ENCODE measurements around the gene EDN2. TPM values are rescaled to one million over a fixed set of nuclear protein-coding genes. Genes with fewer than 3 reads are reported as not detected.

The EDN2 gene
- total RNA-seq, 1 donor from 2014 or later: not detected

- no peaks in the 10 kb centered on the region for H3K36me3 Mint-ChIP-seq (ENCODE audit: low read depth)
- DNase-seq (ENCODE audit: low read depth, low spot score): no peak
- no peaks in the 10 kb centered on the region for H3K9me3 Mint-ChIP-seq
- no peak overlapping the region for H3K4me3 Mint-ChIP-seq
- TF ChIP-seq CTCF (conservative IDR thresholded peaks at IDR 0.05): peak; percentile 0
- H3K4me1 Mint-ChIP-seq: peaks cover 8% of the 10 kb centered on the region
- H3K27ac Mint-ChIP-seq (ENCODE audit: unreplicated experiment): no peak overlapping the region
- H3K27me3 Mint-ChIP-seq (ENCODE audit: low read depth): no peaks in the 10 kb centered on the region
Measured at GRCh38 chr1:41504114-41505035, 19.9 kb upstream of the EDN2 start.

GRCh38 chr1:41503538-41504113 is 19.1 kb upstream of the EDN2 start:
- DNase-seq (ENCODE audit: low read depth, low spot score): no peak
- peak; percentile 33 for TF ChIP-seq CTCF (conservative IDR thresholded peaks at IDR 0.05)
- Mint-ChIP-seq H3K27me3 (ENCODE audit: low read depth) (no peaks in the 10 kb centered on the region), H3K9me3 (no peaks in the 10 kb centered on the region), H3K4me1 (peaks cover 9% of the 10 kb centered on the region), H3K27ac (ENCODE audit: unreplicated experiment) (no peak overlapping the region), H3K36me3 (ENCODE audit: low read depth) (no peaks in the 10 kb centered on the region), H3K4me3 (no peak overlapping the region)

- Mint-ChIP-seq H3K9me3 (no peaks in the 10 kb centered on the region), H3K27me3 (ENCODE audit: low read depth) (no peaks in the 10 kb centered on the region), H3K27ac (ENCODE audit: unreplicated experiment) (no peak overlapping the region), H3K4me3 (no peak overlapping the region), H3K4me1 (peaks cover 14% of the 10 kb centered on the region), H3K36me3 (ENCODE audit: low read depth) (no peaks in the 10 kb centered on the region)
- DNase-seq (ENCODE audit: low read depth, low spot score): no peak
- no peak for TF ChIP-seq CTCF (conservative IDR thresholded peaks at IDR 0.05)
Measured at GRCh38 chr1:41502912-41503311, 18.4 kb upstream of the EDN2 start.

- H3K36me3 Mint-ChIP-seq (ENCODE audit: low read depth): no peaks in the 10 kb centered on the region
- peaks cover 21% of the 10 kb centered on the region for H3K4me1 Mint-ChIP-seq
- no peak overlapping the region for H3K4me3 Mint-ChIP-seq
- H3K27ac Mint-ChIP-seq (ENCODE audit: unreplicated experiment): no peak overlapping the region
- no peaks in the 10 kb centered on the region for H3K27me3 Mint-ChIP-seq (ENCODE audit: low read depth)
- no peak for TF ChIP-seq CTCF (conservative IDR thresholded peaks at IDR 0.05)
- no peak for DNase-seq (ENCODE audit: low read depth, low spot score)
- no peaks in the 10 kb centered on the region for H3K9me3 Mint-ChIP-seq
Measured at GRCh38 chr1:41501581-41501980, 17.1 kb upstream of the EDN2 start.

GRCh38 chr1:41500781-41501518 is 16.5 kb upstream of the EDN2 start:
- Mint-ChIP-seq H3K27me3 (ENCODE audit: low read depth) (no peaks in the 10 kb centered on the region), H3K4me3 (no peak overlapping the region), H3K36me3 (ENCODE audit: low read depth) (no peaks in the 10 kb centered on the region), H3K9me3 (no peaks in the 10 kb centered on the region), H3K27ac (ENCODE audit: unreplicated experiment) (peak overlapping the region; percentile 64), H3K4me1 (peaks cover 21% of the 10 kb centered on the region)
- DNase-seq (ENCODE audit: low read depth, low spot score): no peak
- no peak for TF ChIP-seq CTCF (conservative IDR thresholded peaks at IDR 0.05)

Data from neural crest cell (in vitro differentiated cells).